ENCODE results near the gene CCDC190.

DNA sequence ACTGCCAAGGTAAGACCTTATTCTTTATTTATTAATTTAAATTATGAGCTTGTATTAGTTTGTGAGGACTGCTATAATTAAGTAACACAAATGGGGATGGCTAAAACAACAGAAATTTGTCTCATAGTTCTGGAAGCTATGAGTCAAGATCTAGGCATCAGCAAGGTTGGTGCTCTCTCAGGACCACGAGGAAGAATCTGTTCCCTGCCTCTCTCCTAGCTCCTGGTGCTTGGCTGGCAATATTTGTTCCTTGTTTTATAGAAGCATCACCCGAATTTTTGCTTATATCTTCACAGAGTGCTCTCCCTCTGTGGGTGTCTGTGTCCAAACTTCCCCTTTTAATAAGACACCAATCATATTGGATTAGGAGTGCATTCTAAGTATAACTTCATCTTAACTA, 41.4 kb upstream of the CCDC190 start:
- TF ChIP-seq, protein P1, sequence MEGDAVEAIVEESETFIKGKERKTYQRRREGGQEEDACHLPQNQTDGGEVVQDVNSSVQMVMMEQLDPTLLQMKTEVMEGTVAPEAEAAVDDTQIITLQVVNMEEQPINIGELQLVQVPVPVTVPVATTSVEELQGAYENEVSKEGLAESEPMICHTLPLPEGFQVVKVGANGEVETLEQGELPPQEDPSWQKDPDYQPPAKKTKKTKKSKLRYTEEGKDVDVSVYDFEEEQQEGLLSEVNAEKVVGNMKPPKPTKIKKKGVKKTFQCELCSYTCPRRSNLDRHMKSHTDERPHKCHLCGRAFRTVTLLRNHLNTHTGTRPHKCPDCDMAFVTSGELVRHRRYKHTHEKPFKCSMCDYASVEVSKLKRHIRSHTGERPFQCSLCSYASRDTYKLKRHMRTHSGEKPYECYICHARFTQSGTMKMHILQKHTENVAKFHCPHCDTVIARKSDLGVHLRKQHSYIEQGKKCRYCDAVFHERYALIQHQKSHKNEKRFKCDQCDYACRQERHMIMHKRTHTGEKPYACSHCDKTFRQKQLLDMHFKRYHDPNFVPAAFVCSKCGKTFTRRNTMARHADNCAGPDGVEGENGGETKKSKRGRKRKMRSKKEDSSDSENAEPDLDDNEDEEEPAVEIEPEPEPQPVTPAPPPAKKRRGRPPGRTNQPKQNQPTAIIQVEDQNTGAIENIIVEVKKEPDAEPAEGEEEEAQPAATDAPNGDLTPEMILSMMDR (IDR thresholded peaks at IDR 0.05; ENCODE audit: poor library complexity): no peak
- TF ChIP-seq EZH2 (IDR thresholded peaks at IDR 0.05; ENCODE audit: borderline replicate concordance) (no peak), EZH2phosphoT487 (IDR thresholded peaks at IDR 0.05; ENCODE audit: low read depth, severe bottlenecking, unreplicated experiment) (no peak)
